Right cardiac atrium (tissue), 5 donors: ENCODE results near the gene BBS12. TPM values are rescaled to one million over a fixed set of nuclear protein-coding genes. Genes with fewer than 3 reads are reported as not detected.
"Not testable (repeated sequence)": the region's sequence is repeated elsewhere in the genome, so short reads cannot be mapped to it uniquely, and the experiment has no call there.

Experiments
- ATAC-seq, 2 donors: fragments of 200-7000 bp; cut with Tn5 transposase; one replicate each; pipeline versions ENCODE4 v1.8.0 to v1.9.1; 2020; ENCODE audit warnings: moderate library complexity in 2 of 2, mild to moderate bottlenecking in 1 of 2
- DNase-seq, 3 donors: peaks; one replicate each; pipeline ENCODE4 v3.0.0-alpha.2; 2020
- H3K27ac ChIP-seq: one replicate; pipeline ENCODE4 v1.5.1; 2013; ENCODE audit warnings: mild to moderate bottlenecking, low read length, control low read depth, moderate library complexity
- H3K27me3 ChIP-seq: one replicate; pipeline ENCODE4 v1.6.1; 2013; ENCODE audit not compliant: control insufficient read depth, insufficient read depth
- H3K4me1 ChIP-seq: one replicate; pipeline ENCODE4 v1.6.1; 2013; ENCODE audit warnings: low read length; ENCODE audit not compliant: control insufficient read depth, insufficient read depth
- H3K4me3 ChIP-seq: one replicate; pipeline ENCODE4 v1.5.1; 2013; ENCODE audit warnings: low read length, control low read depth
- H3K9me3 ChIP-seq: one replicate; pipeline ENCODE4 v1.6.1; 2013; ENCODE audit warnings: low read length; ENCODE audit not compliant: control insufficient read depth
- WGBS: extraction: QIAGEN DNeasy Blood & Tissue Kit; methylation state at CpG from one replicate; pipeline ENCODE4 v1.1.7; 2013; 5-methylcytosine and 5-hydroxymethylcytosine counted together
- intact Hi-C, 4 donors: fragments of 100-400 bp; cut with DNase I; formaldehyde crosslinking; loops; one replicate each; pipeline versions ENCODE4 v1.11.0 to v1.14.0; 2022 to 2023
- polyA plus RNA-seq: library from polyadenylated mRNA; stranded (reverse); fragments of 200-250 nt; gene quantifications from one replicate; pipeline ENCODE4 v1.2.3, GENCODE V29; 2013
- total RNA-seq, 4 donors: library from RNA; stranded (reverse); fragmentation: NEBNext Ultra II Directional; extraction: Animal tissue kit (Norgen Biotek cat#: 25700); gene quantifications; one replicate each; pipeline ENCODE4 v1.2.1, GENCODE V29; 2021
- donor health status: healthy with polysubstance abuse.
- donor health status: DM: no; HTN: yes; CAD: no.
- donor health status: DM: no; HTN: no; CAD: no.
- donor health status: DM: no; HTN: yes; CAD: no; lungs with severe emphysema.
- donor health status: DM: yes; HTN: yes; CAD: no.

The BBS12 gene
- total and polyA plus RNA-seq, 5 donors: 3.5 to 8.5 (median 7.0) TPM

- 20% methylated on average over 6 of the region's 6 CpGs for WGBS
- no peaks in the 10 kb centered on the region for H3K27me3 ChIP-seq
- peak overlapping the region; percentile 77 for H3K27ac ChIP-seq
- intact Hi-C loops: no loop called here
- no peaks in the 10 kb centered on the region for H3K4me1 ChIP-seq
- peak; percentile 99 to 100 for ATAC-seq
- peak; percentile 72 to 82 (median 74) for DNase-seq
- H3K9me3 ChIP-seq: no peaks in the 10 kb centered on the region
- H3K4me3 ChIP-seq: no peak overlapping the region
These were observed 51.1 kb downstream of the BBS12 start for GRCh38 chr4:122783301-122784215.

GRCh38 chr4:122784261-122784660 lies 51.8 kb downstream of the BBS12 start:
- WGBS: 17% methylated on average over 1 of the region's 1 CpG
- H3K4me3 ChIP-seq: no peak overlapping the region
- ATAC-seq (no peak), DNase-seq (no peak)
- no peaks in the 10 kb centered on the region for H3K4me1 ChIP-seq
- H3K27ac ChIP-seq: no peak overlapping the region
- H3K9me3 ChIP-seq: no peaks in the 10 kb centered on the region
- intact Hi-C loops: no loop called here
- no peaks in the 10 kb centered on the region for H3K27me3 ChIP-seq

GRCh38 chr4:122785099-122785498 lies 52.6 kb downstream of the BBS12 start:
- no peaks in the 10 kb centered on the region for H3K9me3 ChIP-seq
- intact Hi-C loops: no loop called here
- H3K4me1 ChIP-seq: no peaks in the 10 kb centered on the region
- H3K4me3 ChIP-seq: no peak overlapping the region
- ATAC-seq (no peak), DNase-seq (no peak)
- H3K27ac ChIP-seq: no peak overlapping the region
- H3K27me3 ChIP-seq: no peaks in the 10 kb centered on the region
- WGBS: 95% methylated on average over 2 of the region's 2 CpGs

- intact Hi-C loops: not testable (repeated sequence)
- 97% methylated on average over 4 of the region's 4 CpGs for WGBS
These were observed 53.8 kb downstream of the BBS12 start for GRCh38 chr4:122786296-122786695.

GRCh38 chr4:122786920-122787319 lies 54.4 kb downstream of the BBS12 start:
- H3K4me1 ChIP-seq, H3K4me3 ChIP-seq, ATAC-seq, intact Hi-C loops, H3K9me3 ChIP-seq, H3K27ac ChIP-seq, DNase-seq, H3K27me3 ChIP-seq: not testable (repeated sequence)
- 97% methylated on average over 1 of the region's 1 CpG for WGBS

More at GRCh38 chr4:122786296-122786695, 53.8 kb downstream of the BBS12 start:
- not testable (repeated sequence) for ATAC-seq, H3K27me3 ChIP-seq, H3K9me3 ChIP-seq, DNase-seq, H3K27ac ChIP-seq, H3K4me1 ChIP-seq, H3K4me3 ChIP-seq

GRCh38 chr4:122787940-122788339 lies 55.4 kb downstream of the BBS12 start:
- H3K4me1 ChIP-seq: no peaks in the 10 kb centered on the region
- no peak overlapping the region for H3K27ac ChIP-seq
- ATAC-seq (peak in 1 of 2 donors; percentile 14), DNase-seq (no peak)
- H3K9me3 ChIP-seq: no peaks in the 10 kb centered on the region
- H3K27me3 ChIP-seq: no peaks in the 10 kb centered on the region
- intact Hi-C loops: no loop called here
- 69% methylated on average over 1 of the region's 1 CpG for WGBS
- no peak overlapping the region for H3K4me3 ChIP-seq

GRCh38 chr4:122788935-122789334 lies 56.4 kb downstream of the BBS12 start:
- H3K27ac ChIP-seq: no peak overlapping the region
- H3K4me3 ChIP-seq: no peak overlapping the region
- WGBS: 97% methylated on average over 4 of the region's 4 CpGs
- intact Hi-C loops: no loop called here
- ATAC-seq: no peak
- no peaks in the 10 kb centered on the region for H3K4me1 ChIP-seq
- H3K27me3 ChIP-seq: no peaks in the 10 kb centered on the region
- no peaks in the 10 kb centered on the region for H3K9me3 ChIP-seq
- DNase-seq: no peak

GRCh38 chr4:122793811-122794210 lies 61.3 kb downstream of the BBS12 start:
- Histone ChIP-seq H3K27ac (no peak overlapping the region), H3K4me1 (peaks cover 6% of the 10 kb centered on the region), H3K9me3 (no peaks in the 10 kb centered on the region), H3K27me3 (no peaks in the 10 kb centered on the region), H3K4me3 (no peak overlapping the region)
- intact Hi-C loops: no loop called here
- DNase-seq: no peak
- ATAC-seq: no peak

Other genes starting within 250 kb of the BBS12 start
- not detected for gene IL21, start 111.6 kb upstream of the BBS12 start, total RNA-seq
- gene IL21, start 111.6 kb upstream of the BBS12 start, polyA plus RNA-seq: not detected
- gene FGF2, start 94.1 kb downstream of the BBS12 start, total RNA-seq: 10 to 100 TPM in 1 of 4 donors, 1 to 10 TPM in 3; 6.7 to 10.6 (median 8.3) TPM
- 3.5 TPM for gene FGF2, start 94.1 kb downstream of the BBS12 start, polyA plus RNA-seq
- 10 to 100 TPM in 3 of 4 donors, 1 to 10 TPM in 1; 8.0 to 12.7 (median 11.2) TPM for gene NUDT6, start 189.9 kb downstream of the BBS12 start, total RNA-seq
- gene NUDT6, start 189.9 kb downstream of the BBS12 start, polyA plus RNA-seq: 18.0 TPM